COLO668 (cell line): ENCODE measurements around the gene CD38.
"Not testable (repeated sequence)": the region's sequence is repeated elsewhere in the genome, so short reads cannot be mapped to it uniquely, and the experiment has no call there.

Source experiments
- DNase-seq: peaks from one replicate; lab custom pipeline; 2025; ENCODE audit not compliant: unreplicated experiment; lab: John Stamatoyannopoulos, UW

The CD38 gene

GRCh38 chr4:15778289-15779241 is at the start of gene CD38:
CD38 (plus strand) TSS chr4:15778328; CDS start chr4:15778415, 87 bp downstream.
- DNase-seq = peak; percentile 13

- peak; percentile 14 for DNase-seq
Measured at GRCh38 chr4:15729910-15730533, 48.1 kb upstream of the CD38 start.

DNA sequence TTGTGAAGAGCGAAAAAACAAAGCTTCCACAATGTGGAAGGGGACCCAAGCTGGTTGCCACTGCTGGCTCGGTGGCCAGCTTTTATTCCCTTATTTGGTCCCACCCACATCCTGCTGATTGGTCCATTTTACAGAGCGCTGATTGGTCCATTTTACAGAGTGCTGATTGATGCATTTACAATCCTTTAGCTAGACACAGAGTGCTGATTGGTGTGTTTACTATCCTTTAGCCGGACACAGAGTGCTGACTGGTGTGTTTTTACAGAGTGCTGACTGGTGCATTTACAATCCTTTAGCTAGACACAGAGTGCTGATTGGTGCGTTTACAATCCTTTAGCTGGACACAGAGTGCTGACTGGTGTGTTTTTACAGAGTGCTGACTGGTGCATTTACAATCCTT is 45.1 kb upstream of the CD38 start:
- DNase-seq = not testable (repeated sequence)

- no peak for DNase-seq
Measured at GRCh38 chr4:15735536-15735935, 42.6 kb upstream of the CD38 start.

DNA sequence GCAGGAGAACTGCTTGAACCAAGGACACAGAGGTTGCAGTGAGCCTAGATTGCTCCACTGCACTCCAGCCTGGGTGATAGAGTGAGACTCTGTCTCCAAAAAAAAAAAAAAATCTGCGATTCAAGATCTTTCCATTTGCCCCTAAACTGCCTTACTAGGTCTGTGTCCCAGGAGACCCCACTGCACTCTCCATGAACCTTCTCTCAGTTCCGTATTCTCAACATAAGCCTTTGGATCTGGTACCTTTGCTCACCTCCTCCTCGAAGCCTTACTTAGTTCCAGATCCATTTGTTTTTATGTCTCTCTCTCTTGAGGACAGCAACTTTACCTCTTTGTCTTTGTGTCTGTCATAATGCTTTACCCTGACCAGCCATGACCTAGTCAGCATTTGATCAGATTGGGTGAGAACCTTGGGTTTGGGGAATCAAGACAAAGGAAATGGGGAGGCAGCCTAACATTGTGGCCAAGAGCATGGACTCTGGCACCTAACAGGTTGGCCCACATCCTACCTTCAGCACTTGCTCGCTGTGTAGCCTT is 41.5 kb upstream of the CD38 start:
- DNase-seq = no peak

DNA sequence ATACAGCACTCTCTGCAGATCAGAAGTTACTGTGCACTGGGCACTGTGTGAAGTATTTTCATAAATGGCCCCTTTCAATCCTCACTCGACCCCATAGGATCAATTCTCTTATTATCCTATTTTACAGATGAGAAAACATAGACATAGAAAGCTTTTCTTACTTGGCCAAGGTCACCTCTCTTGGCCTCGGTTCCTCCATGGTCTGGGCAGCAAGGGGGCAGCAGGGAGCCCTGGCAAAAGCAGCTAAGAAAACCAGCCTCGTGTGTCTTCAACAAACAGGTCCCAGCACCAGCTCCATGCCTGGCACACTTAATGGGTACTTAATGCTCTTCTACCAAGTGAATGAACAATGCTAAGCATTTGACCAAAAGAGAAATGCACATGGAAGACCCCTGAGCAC is 40.9 kb upstream of the CD38 start:
- DNase-seq = no peak

DNA sequence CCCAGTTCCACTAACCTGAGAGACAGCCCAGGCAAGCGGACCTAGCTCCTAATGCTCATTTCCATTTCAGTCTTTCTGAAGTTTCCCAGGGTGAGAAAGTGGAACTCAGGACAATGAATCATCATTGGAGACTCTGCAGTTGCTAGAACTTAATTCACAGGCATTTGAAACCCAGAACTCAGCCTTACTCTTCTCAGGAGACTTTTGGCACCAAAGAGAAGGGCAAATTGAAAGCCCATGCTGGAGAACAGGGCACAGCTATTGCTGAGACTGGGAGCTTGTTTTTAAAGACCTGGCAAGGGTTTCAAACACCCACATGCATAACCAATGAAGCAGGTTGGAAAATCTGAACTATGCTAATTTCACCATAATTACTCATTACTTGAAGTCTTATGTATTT is 39.3 kb upstream of the CD38 start:
- no peak for DNase-seq

DNA sequence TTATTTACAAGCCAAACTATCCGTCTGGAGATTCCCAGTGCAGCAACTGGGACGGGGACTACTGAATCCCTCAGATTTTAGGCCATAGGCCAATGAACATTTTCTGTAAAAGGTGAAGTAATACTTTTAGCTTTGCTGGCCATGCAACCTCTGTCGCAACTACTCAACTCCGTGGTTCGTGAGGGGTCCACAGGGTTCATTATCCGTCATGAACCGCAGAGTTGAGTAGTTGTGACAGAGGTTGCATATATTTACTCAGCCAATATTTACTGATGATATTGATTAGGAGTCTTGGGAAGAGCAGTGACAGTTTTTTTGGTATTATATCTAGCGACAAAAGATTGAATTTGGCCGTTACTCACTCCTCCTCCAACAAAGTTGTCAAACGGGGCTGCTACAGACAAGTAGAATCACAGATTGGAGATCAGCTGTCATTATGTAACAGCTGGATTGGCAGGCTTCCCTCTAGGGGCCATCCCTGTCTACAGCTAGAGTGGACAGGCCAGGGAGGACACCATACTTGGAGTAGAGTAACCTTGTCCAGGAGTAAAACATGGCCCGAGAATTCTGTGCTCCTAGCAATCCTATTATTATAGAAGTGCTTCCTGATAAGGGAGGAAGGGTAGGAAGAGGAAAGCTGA is 37.2 kb upstream of the CD38 start:
- no peak for DNase-seq

GRCh38 chr4:15742083-15742582 is 36.0 kb upstream of the CD38 start:
- no peak for DNase-seq

GRCh38 chr4:15742637-15743036 is 35.5 kb upstream of the CD38 start:
- no peak for DNase-seq

- DNase-seq = no peak
Measured at GRCh38 chr4:15744016-15744545, 34.0 kb upstream of the CD38 start.

DNA sequence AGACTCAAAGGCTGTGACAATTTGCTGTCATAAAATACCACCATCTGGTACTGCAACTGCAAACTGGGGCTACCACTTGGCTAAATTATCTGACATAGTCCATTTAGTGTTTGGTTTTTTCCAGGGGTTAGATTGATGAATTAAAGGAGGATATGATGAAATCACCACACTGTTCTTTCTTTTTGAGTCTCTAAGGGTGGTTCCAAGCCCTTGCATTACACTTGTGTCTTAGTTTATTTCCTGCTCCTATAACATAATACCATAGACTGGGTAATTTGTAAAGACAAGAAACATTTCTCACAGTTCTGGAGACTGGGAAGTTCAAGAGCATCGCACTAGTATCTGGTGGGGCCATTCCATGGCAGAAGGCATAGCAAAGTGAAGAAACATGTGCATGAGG is 32.0 kb upstream of the CD38 start:
- no peak for DNase-seq

DNA sequence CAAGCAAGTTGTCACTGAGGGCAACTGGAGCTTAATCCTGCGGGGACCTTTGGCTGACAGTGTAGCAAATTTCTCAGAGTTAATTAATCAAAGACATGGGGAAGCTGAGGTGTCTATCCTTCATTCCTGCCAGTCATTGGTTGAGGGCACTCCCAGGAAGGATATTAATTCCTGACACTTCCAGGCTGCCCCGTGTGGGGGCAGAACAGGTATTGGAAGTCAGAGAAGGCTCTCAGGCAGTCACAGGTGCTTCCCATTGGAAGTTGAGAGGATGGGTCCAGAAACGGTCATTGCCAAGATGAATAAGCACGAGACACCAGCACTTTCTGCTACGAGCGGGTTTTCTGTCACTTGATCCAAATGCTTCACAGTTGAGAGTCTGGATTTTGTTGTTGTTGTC is 29.1 kb upstream of the CD38 start:
- no peak for DNase-seq

DNA sequence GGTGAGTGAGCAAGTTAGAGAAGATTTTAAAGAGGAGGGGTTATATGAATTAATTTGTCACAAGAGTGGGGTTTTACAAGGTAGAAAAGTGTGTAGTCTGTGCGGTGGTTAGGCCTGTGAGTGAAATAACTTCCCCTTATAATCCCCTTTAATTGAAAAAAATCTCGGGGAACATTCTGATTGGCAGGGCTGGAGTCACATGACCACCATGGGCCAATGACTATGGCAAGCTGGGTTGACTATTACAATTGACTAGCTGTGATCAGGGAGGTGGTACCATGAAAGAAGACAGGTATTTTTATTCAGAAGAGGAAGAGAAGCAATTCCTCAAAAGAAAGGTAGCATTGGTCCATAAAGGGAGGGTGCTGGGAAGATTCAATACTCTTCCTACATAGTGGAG is 27.0 kb upstream of the CD38 start:
- no peak for DNase-seq

GRCh38 chr4:15753081-15753480 is 25.0 kb upstream of the CD38 start:
- no peak for DNase-seq

DNA sequence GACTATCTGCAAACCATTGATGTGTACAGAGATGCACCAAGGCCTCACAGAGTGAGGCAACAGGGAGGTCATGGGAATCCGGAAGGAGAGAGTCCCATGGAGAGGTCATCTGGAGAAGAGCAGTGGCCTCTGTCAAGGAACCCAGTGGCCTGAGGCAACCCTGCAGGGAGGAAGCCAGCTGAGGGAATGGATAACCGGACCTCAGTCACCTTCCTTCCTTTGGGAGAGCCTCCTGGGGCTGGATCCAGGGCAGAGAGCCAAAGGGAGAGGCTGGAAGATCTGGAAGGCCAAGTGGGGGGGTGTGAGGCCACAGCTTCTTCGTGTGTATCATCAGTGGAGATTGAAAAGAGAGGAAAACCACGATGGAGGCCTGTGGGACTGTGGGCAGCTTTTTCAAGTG is 24.3 kb upstream of the CD38 start:
- no peak for DNase-seq

GRCh38 chr4:15754323-15754722 is 23.8 kb upstream of the CD38 start:
- no peak for DNase-seq

GRCh38 chr4:15755321-15756155 is 22.6 kb upstream of the CD38 start:
- no peak for DNase-seq

- no peak for DNase-seq
Measured at GRCh38 chr4:15756361-15756861, 21.7 kb upstream of the CD38 start.

DNA sequence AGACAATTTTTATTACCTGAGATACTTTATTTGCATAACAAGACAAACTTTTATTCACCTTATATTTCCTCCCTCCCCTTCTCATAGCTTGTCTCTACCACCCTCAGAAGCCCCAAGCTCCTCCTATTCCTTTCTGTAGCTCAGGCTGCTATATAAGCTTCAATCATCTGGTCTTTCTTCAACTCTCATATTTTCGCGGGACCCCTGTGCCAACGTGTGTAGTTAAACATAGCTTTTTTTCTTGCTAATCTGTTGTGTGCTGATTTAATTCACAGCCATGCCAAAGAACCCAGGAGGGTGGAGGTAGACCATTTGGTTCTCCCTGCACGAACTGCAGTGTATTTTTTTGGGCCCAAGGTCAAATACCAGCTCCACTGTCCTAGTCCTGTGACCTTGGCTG is 21.1 kb upstream of the CD38 start:
- no peak for DNase-seq
